H54 (cell line): Measurements from ENCODE around the gene ZNF444.
"Not testable (repeated sequence)": the region's sequence is repeated elsewhere in the genome, so short reads cannot be mapped to it uniquely, and the experiment has no call there.

Source experiments
- DNase-seq: peaks from one replicate; pipeline ENCODE4 v3.0.0; 2011; ENCODE audit warnings: low spot score, mixed read lengths; ENCODE audit not compliant: insufficient read length
- FAIRE-seq: peaks from 3 replicates; lab custom pipeline; 2011; peaks lifted over from hg19 to GRCh38; lab: Jason Lieb, UNC
- POLR2A ChIP-seq: IDR thresholded peaks from 2 replicates; pipeline ENCODE4 v1.6.1; 2011; ENCODE audit warnings: low read depth, mild to moderate bottlenecking, low read length

The ZNF444 gene

DNA sequence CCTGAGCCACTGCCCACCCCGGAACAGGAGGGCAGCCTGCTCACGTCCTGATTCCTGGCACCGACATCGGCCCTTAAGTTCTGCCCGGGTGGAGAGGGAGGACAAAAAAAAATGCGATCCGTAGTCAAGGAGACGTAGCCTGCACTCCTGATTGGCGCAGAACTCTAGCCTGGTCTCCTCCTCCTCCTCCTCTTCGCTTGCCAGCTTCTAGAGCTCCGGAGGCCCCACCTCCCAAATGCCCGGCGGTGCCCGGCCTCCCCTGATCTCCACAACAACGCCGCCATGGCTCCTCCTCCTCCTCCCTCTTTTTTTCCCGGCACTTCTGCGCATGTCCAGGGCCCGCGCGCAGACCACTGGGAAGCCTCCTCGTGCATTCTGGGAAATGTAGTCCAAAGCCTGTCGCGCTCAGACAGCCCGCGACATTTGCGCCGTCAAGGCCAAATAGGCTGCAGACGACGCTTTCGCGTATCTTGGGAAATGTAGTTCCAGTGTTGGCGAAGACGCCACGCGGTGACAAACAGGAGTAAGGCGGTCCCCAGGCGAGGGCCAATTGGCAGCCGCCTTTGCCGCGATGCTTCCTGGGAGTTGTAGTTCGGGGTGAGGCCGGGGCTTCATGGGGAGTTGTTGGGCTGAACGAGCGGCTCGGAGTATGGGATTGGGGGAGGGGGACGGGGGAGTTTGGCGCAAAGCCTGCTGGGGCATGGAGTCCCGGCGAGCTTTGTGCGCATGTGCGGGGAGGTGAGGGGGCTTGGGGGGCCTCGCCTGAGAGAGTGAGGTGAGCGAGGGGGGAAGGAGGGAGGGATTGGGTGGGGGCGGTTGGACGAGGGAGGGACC is at the start of gene ZNF444:
ZNF444 (plus strand) TSS at position 705 of the 834 bp plus-strand sequence. CDS start 5,625 bp downstream, outside the sequence.
- peak; percentile 100 for DNase-seq
- TF ChIP-seq POLR2A: peak; percentile 81
- peak; percentile 38 for FAIRE-seq

DNA sequence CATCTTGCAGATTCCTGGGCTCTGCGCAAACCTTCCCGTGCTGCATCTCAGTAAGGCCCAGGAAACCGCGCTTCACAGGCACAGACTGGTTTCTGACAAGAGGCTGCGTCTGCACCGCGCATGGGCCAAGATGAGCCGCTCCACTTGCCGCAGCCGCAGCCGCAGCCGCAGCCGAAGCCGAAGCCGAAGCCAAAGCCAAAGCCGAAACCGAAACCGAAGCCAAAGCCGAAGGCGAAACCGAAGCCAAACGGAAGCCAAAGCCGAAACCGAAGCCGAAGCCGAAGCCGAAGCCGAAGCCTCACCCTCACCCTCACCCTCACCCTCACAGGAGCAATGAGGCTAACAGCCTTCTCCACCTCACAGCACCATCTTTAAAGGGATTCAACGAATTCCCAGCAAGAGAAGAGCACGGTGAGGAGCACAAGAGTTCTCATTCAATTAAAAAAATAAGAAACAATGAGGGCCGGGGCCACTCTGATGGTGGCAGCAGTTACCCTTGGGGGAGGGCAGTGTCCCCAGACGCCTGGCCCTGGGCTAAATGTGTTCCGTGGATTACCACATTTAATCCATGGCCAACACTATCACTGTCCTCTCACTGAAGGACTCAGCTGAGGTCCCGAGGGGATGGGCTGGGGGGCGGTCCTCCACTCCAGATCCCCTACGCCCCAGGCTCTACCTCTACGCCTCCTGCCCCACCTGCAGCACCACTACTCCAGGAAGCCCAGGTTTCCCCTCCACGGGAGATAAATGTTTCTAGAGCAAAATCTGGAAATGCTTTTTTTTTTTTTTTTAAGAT is 49.1 kb upstream of the ZNF444 start:
- no peak for TF ChIP-seq POLR2A
- DNase-seq (no peak), FAIRE-seq (no peak)

DNA sequence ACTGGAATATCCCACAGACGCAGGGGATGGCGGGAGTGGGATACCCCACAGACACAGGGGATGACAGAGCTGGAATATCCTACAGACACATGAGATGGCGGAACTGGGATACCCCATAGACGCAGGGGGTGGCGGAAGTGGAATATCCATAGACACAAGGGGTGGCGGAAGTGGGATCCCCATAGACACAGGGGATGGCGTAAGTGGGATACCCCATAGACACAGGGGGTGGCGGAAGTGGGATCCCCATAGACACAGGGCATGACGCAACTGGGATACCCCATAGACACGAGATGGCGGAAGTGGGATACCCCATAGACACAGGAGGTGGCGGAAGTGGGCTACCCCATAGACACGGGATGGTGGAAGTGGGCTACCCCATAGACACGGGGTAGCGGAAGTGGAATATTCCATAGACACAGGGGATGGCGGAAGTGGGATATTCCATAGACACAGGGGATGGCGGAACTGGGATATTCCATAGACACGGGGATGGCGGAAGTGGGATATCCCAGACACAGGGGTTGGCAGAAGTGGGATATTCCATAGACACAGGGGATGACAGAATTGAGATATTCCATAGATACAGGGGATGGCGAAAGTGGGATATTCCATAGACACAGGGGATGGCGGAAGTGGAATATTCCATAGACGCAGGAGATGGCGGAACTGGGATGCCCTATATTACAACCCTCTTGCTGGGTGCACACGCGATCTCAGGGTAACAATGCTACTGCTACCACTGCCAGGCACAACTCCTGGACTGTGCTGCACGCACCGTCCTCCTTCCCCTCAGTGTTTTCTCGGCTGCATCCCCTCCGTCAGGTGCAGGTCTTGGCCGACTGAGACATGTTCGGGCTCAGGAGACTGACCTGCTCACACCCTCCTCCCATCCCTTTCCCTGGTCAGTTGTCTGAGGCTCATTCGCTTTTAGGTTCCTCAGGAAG is 48.1 kb upstream of the ZNF444 start:
- FAIRE-seq (no peak), DNase-seq (no peak)
- TF ChIP-seq POLR2A: no peak

DNA sequence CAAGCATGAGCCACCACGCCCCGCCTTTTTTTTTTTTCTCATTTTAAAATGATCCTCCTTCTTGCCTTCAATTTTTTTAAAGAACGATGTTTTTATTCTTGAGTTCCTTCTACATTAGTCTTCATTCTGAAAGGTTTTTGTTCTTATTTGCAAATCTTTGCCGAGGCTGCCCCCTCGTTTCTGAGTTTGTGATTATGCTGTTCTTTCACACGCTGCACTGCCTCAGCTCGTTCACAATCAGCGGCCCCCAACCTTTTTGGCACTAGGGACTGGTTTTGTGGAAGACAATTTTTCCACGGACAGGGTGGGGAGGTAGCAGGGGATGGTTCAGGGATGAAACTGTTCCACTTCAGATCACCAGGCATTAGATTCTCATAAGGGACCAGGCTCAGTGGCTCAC is 46.6 kb upstream of the ZNF444 start:
- TF ChIP-seq POLR2A: no peak
- DNase-seq (no peak), FAIRE-seq (no peak)

DNA sequence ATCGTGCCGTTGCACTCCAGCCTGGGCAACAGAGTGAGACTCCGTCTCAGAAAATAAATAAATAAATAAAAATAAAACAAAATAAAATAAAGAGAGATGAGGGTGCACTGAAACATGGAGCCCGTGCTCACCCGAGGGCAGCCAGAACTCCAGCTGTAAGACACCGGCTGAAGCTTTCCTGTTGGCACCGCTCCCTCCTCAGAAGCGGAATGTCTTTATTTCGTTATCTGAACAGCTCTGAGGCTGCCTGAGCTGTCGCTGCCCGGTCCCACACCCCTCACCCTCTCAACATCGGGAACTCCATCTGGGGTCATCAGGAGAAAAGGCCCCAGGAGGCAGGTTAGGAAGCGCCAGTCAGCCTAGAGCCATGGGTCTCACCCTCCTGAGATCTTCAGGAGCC is 44.4 kb upstream of the ZNF444 start:
- FAIRE-seq: no peak
- TF ChIP-seq POLR2A: no peak
- DNase-seq: no peak

DNA sequence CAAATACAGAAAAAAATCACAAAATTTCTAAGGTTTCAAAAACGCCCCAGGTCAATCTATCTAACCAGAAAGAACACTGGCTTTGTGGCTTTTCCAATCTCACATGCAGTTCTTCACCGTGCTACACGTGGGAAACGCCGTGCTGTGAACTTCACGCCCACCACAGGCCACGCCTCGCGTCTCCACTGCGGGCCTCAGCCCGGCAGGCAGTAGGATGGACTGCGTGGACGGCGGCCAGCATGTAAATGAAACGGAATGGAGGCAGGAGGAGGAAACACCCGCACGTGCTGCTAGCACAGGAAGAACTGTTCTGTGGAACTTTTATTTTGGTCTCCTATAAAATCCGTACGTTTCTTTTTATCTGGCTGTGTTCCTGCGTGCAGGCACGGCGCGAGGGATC is 43.8 kb upstream of the ZNF444 start:
- no peak for FAIRE-seq
- TF ChIP-seq POLR2A: no peak
- no peak for DNase-seq

DNA sequence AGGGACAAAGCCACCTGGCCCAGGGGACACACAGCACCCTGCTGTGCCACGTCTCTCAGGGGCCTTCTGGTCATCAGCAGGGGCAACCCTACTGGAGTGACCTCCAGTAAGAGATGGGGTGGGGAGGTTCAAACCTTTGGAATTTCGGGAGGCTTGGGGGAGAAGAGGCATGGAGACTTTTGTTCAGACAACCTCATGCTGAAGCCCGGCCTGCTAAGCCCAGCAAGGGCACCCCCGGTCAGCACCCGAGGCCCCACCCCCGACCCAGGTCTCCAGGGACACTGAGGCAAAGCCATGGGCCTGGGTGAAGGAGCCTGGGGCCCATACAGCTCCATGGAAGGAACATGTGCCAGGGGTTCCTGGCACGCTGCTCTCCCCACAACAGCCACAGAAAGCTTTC is 43.3 kb upstream of the ZNF444 start:
- no peak for TF ChIP-seq POLR2A
- no peak for FAIRE-seq
- no peak for DNase-seq

DNA sequence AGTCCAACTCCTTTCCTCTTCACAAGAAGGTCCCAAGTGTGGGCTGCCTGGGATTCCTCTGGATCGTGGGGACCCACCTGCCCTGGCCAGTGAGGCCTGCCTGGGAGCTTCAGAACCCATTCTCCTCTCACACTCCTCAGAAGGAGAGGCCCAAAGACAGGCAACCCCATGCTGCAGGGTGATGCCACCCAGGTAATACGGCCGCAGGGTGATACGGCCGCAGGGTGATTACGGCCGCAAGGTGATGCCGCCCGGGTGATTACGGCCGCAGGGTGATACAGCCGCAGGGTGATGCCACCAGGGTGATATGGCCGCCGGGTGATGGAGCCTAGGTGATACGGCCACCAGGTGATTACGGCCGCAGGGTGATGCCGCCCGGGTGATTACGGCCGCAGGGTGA is 42.9 kb upstream of the ZNF444 start:
- FAIRE-seq: not testable (repeated sequence)

DNA sequence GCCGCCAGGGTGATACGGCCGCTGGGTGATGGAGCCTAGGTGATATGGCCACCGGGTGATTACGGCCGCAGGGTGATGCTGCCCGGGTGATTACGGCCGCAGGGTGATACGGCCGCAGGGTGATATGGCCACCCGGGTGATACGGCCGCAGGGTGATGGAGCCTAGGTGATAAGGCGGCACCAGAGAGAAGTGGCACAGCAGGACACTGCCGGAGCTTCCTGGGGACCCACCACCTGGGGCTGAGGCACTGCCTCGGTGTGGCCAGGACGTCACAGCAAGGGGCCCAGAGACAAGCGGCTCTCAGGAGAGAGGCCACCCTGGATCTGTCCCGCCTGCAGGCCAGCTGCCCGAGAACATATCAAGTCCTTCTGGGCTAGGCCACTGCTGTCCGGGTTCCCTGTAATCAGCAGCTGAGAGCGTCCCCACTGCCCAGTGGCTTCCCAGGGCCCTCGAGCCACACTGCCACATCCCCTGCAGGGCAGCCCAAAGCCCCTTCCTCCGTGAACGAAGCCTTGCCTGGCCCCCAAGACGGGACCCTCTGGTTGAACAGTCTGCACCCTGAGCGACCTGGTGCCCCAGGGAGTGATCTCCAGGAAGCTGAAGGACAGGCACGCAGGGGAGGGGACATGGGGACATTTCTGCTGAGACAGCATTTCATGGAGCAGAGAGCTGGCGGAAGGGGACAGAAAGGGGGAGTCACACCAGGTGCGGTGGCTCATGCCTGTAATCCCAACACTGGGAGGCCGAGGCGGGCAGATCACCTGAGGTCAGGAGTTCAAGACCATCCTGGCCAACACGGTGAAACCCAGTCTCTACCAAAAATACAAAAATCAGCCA is 42.1 kb upstream of the ZNF444 start:
- DNase-seq (no peak), FAIRE-seq (no peak)
- no peak for TF ChIP-seq POLR2A

More for the DNA sequence above, 42.9 kb upstream of the ZNF444 start:
- DNase-seq: not testable (repeated sequence)

DNA sequence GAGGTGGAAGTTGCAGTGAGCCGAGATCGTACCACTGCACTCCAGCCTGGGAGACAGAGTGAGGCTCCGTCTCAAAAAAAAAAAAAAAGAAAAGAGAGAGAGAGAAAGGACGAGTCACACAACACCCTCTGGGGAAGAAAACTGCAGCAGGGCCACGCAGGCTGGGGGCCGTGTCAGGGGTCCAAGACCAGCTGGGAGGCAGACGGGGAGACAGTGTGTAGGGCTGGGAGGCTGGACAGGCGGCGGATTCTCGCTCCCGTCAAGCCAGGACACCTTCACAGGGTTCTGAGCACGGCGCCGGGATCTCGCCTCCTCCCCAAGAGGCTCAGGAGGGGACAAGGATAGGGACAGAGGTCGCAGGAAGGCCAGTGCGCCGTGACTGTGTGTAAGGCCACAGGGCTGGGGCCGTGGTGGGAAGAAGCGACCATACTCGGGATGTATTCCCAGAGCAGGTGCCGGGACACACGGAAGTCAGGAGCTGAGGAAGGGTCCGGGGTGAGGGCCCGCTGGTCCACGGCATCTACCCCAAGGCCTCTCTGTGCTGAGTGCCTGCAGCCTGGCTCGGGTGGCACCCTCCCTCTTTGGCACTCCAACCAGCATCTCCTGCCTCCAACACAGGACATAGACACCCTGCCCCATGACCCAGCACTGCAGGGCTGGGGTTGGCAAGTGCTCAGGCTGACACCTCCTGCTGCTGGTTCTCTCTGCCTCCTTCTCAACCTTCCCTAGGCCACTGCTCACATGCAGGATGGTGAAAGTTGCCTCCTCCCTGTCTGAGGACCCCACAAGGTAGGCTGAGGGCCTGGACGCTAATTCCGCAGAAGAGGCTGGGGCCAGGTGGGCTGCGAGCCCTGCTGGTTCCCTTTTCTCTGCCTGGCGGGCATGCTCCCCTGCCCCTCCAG is 41.2 kb upstream of the ZNF444 start:
- DNase-seq: no peak
- no peak for FAIRE-seq

DNA sequence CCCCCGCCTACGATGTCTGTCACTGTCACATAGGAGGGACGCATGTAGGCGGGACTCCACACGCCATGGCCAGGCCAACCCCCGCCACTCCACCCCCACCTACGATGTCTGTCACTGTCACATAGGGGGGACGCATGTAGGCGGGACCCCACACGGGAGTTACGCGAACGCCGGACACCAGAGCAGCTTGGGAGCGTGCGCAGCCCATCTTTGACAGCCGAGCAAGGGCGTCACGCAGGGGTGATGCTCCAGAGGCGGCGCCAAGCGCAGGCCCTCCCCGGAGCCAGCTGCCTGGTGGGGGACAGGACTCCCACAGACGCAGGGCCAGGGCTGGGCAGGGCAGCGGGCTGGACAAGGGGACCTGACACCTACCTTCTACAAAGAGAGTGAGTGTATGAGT is 40.0 kb upstream of the ZNF444 start:
- TF ChIP-seq POLR2A: no peak
- FAIRE-seq: no peak
- DNase-seq: no peak

More for the DNA sequence above, 41.2 kb upstream of the ZNF444 start:
- TF ChIP-seq POLR2A: no peak
